NCI-H524 (cell line): Measurements from ENCODE around the gene ITK.

Source experiments
- DNase-seq, 2 experiments: peaks; one replicate each; lab custom pipeline; 2025; lab: John Stamatoyannopoulos, UW

ITK gene

GRCh38 chr5:157248821-157249470, 68.3 kb downstream of the ITK start:
- DNase-seq = no peak

GRCh38 chr5:157252711-157253465, 72.2 kb downstream of the ITK start:
- no peak for DNase-seq

GRCh38 chr5:157253547-157253946, 72.9 kb downstream of the ITK start:
- peak in 1 of 2 experiments; percentile 47 for DNase-seq

GRCh38 chr5:157258450-157258849, 77.8 kb downstream of the ITK start:
- DNase-seq = no peak

- peak; percentile 97 to 98 for DNase-seq
These were observed 79.1 kb downstream of the ITK start for GRCh38 chr5:157259699-157260098.

GRCh38 chr5:157263496-157264090, 83.0 kb downstream of the ITK start:
- DNase-seq = no peak

- DNase-seq = peak; percentile 11 to 15
These were observed 85.2 kb downstream of the ITK start, which contains the start of gene CYFIP2 for GRCh38 chr5:157265714-157266285. Gene CYFIP2 (plus strand): TSS chr5:157266123. CDS start chr5:157285362, 19,239 bp downstream.

- DNase-seq = no peak
These were observed 85.8 kb downstream of the ITK start for GRCh38 chr5:157266286-157267007.

- no peak for DNase-seq
These were observed 86.4 kb downstream of the ITK start for GRCh38 chr5:157267025-157267424.

GRCh38 chr5:157267761-157268480, 87.3 kb downstream of the ITK start:
- no peak for DNase-seq

- no peak for DNase-seq
These were observed 88.6 kb downstream of the ITK start for GRCh38 chr5:157269165-157269671.

- DNase-seq = no peak
These were observed 89.2 kb downstream of the ITK start for GRCh38 chr5:157269761-157270272.

- no peak for DNase-seq
These were observed 90.1 kb downstream of the ITK start for GRCh38 chr5:157270771-157271170.

- DNase-seq = no peak
These were observed 91.2 kb downstream of the ITK start for GRCh38 chr5:157271740-157272271.

- DNase-seq = peak in 1 of 2 experiments; percentile 28
These were observed 92.5 kb downstream of the ITK start for GRCh38 chr5:157273131-157273556.

- DNase-seq = no peak
These were observed 94.8 kb downstream of the ITK start for GRCh38 chr5:157275403-157275802.

GRCh38 chr5:157278319-157279037, 97.8 kb downstream of the ITK start:
- no peak for DNase-seq

- DNase-seq = no peak
These were observed 99.1 kb downstream of the ITK start for GRCh38 chr5:157279605-157280239.

GRCh38 chr5:157280927-157281326, 100.3 kb downstream of the ITK start:
- no peak for DNase-seq
